ENCODE measurements around the gene CCDC78.
A peak's percentile ranks its signal among the peaks of the same experiment; 100 is the strongest.
"Not testable (repeated sequence)": the region's sequence is repeated elsewhere in the genome, so short reads cannot be mapped to it uniquely, and the experiment has no call there.

The CCDC78 gene

GRCh38 chr16:764184-764750 lies 38.0 kb upstream of the CCDC78 start:
- H3K4me1 Mint-ChIP-seq, result no peaks in the 10 kb centered on the region
- no peaks in the 10 kb centered on the region for H3K27me3 Mint-ChIP-seq
- no peak overlapping the region for H3K27ac Mint-ChIP-seq
- no peaks in the 10 kb centered on the region for H3K9me3 Mint-ChIP-seq
- no peaks in the 10 kb centered on the region for H3K36me3 Mint-ChIP-seq
- H3K4me3 Mint-ChIP-seq, result no peak overlapping the region

- no peaks in the 10 kb centered on the region for H3K4me1 Mint-ChIP-seq
- H3K27ac Mint-ChIP-seq, result no peak overlapping the region
- no peak overlapping the region for H3K4me3 Mint-ChIP-seq
- H3K36me3 Mint-ChIP-seq, result no peaks in the 10 kb centered on the region
- H3K9me3 Mint-ChIP-seq, result no peaks in the 10 kb centered on the region
- H3K27me3 Mint-ChIP-seq, result no peaks in the 10 kb centered on the region
These were observed 37.3 kb upstream of the CCDC78 start for GRCh38 chr16:763369-764183.

- Mint-ChIP-seq H3K4me3 (no peak overlapping the region), H3K36me3 (no peaks in the 10 kb centered on the region), H3K27me3 (no peaks in the 10 kb centered on the region), H3K27ac (no peak overlapping the region), H3K4me1 (no peaks in the 10 kb centered on the region), H3K9me3 (no peaks in the 10 kb centered on the region)
These were observed 36.5 kb upstream of the CCDC78 start for GRCh38 chr16:762595-763268.

- no peak overlapping the region for H3K27ac Mint-ChIP-seq
- H3K4me3 Mint-ChIP-seq, result no peak overlapping the region
- H3K4me1 Mint-ChIP-seq, result no peaks in the 10 kb centered on the region
- no peaks in the 10 kb centered on the region for H3K27me3 Mint-ChIP-seq
- H3K36me3 Mint-ChIP-seq, result no peaks in the 10 kb centered on the region
- H3K9me3 Mint-ChIP-seq, result no peaks in the 10 kb centered on the region
These were observed 35.6 kb upstream of the CCDC78 start for GRCh38 chr16:761625-762513.

- peak within 1 kb of the TSS; percentile 23 for H3K27ac Mint-ChIP-seq
- H3K9me3 Mint-ChIP-seq, result no peaks in the 10 kb centered on the region
- no peaks in the 10 kb centered on the region for H3K27me3 Mint-ChIP-seq
- H3K4me1 Mint-ChIP-seq, result no peaks in the 10 kb centered on the region
- H3K4me3 Mint-ChIP-seq, result no peak within 1 kb of the TSS
- no peaks in the 10 kb centered on the region for H3K36me3 Mint-ChIP-seq
These were observed 34.5 kb upstream of the CCDC78 start, which contains the start of gene MSLN for GRCh38 chr16:760545-761343. Gene MSLN, plus strand, starts transcription at chr16:760734. Its CDS starts 1,947 bp downstream, at chr16:762681.

- no peak overlapping the region for H3K27ac Mint-ChIP-seq
- no peaks in the 10 kb centered on the region for H3K4me1 Mint-ChIP-seq
- H3K36me3 Mint-ChIP-seq, result no peaks in the 10 kb centered on the region
- no peak overlapping the region for H3K4me3 Mint-ChIP-seq
- H3K9me3 Mint-ChIP-seq, result no peaks in the 10 kb centered on the region
- H3K27me3 Mint-ChIP-seq, result no peaks in the 10 kb centered on the region
These were observed 33.8 kb upstream of the CCDC78 start for GRCh38 chr16:760065-760464.

GRCh38 chr16:759110-759910 lies 33.1 kb upstream of the CCDC78 start:
- Mint-ChIP-seq H3K9me3 (no peaks in the 10 kb centered on the region), H3K4me3 (no peak overlapping the region), H3K27me3 (no peaks in the 10 kb centered on the region), H3K4me1 (no peaks in the 10 kb centered on the region), H3K27ac (peak overlapping the region; percentile 17), H3K36me3 (no peaks in the 10 kb centered on the region)

GRCh38 chr16:756428-756827 lies 30.2 kb upstream of the CCDC78 start:
- H3K4me1 Mint-ChIP-seq, result no peaks in the 10 kb centered on the region
- H3K9me3 Mint-ChIP-seq, result no peaks in the 10 kb centered on the region
- H3K36me3 Mint-ChIP-seq, result no peaks in the 10 kb centered on the region
- no peak overlapping the region for H3K4me3 Mint-ChIP-seq
- peak overlapping the region; percentile 66 for H3K27ac Mint-ChIP-seq
- no peaks in the 10 kb centered on the region for H3K27me3 Mint-ChIP-seq

GRCh38 chr16:754656-755055 lies 28.4 kb upstream of the CCDC78 start:
- H3K27me3 Mint-ChIP-seq, result no peaks in the 10 kb centered on the region
- H3K9me3 Mint-ChIP-seq, result no peaks in the 10 kb centered on the region
- H3K4me1 Mint-ChIP-seq, result no peaks in the 10 kb centered on the region
- H3K27ac Mint-ChIP-seq, result no peak overlapping the region
- H3K4me3 Mint-ChIP-seq, result no peak overlapping the region
- H3K36me3 Mint-ChIP-seq, result no peaks in the 10 kb centered on the region

- not testable (repeated sequence) for H3K4me1 Mint-ChIP-seq, H3K27ac Mint-ChIP-seq, H3K36me3 Mint-ChIP-seq, H3K9me3 Mint-ChIP-seq, H3K27me3 Mint-ChIP-seq, H3K4me3 Mint-ChIP-seq
These were observed 27.9 kb upstream of the CCDC78 start for GRCh38 chr16:754121-754607.

GRCh38 chr16:752007-752312 lies 25.7 kb upstream of the CCDC78 start:
- Mint-ChIP-seq H3K27ac (no peak overlapping the region), H3K4me1 (no peaks in the 10 kb centered on the region)

GRCh38 chr16:751152-752006 lies 25.1 kb upstream of the CCDC78 start:
- Mint-ChIP-seq H3K9me3 (no peaks in the 10 kb centered on the region), H3K27me3 (no peaks in the 10 kb centered on the region), H3K27ac (no peak overlapping the region), H3K4me3 (no peak overlapping the region), H3K36me3 (no peaks in the 10 kb centered on the region), H3K4me1 (no peaks in the 10 kb centered on the region)

More at GRCh38 chr16:752007-752312, 25.7 kb upstream of the CCDC78 start:
- H3K4me3 Mint-ChIP-seq, result no peak overlapping the region
- no peaks in the 10 kb centered on the region for H3K27me3 Mint-ChIP-seq
- no peaks in the 10 kb centered on the region for H3K9me3 Mint-ChIP-seq
- H3K36me3 Mint-ChIP-seq, result no peaks in the 10 kb centered on the region

GRCh38 chr16:750485-750884 lies 24.2 kb upstream of the CCDC78 start:
- no peak overlapping the region for H3K27ac Mint-ChIP-seq

More at GRCh38 chr16:750485-750884, 24.2 kb upstream of the CCDC78 start:
- Mint-ChIP-seq H3K4me1 (no peaks in the 10 kb centered on the region), H3K36me3 (no peaks in the 10 kb centered on the region), H3K4me3 (no peak overlapping the region), H3K27me3 (no peaks in the 10 kb centered on the region), H3K9me3 (no peaks in the 10 kb centered on the region)
